IMR-90 (cell line): Measurements from ENCODE around the gene SEH1L. TPM values are rescaled to one million over a fixed set of nuclear protein-coding genes. Genes with fewer than 3 reads are reported as not detected.

Experiments used
- ATAC-seq: fragments of 200-7000 bp; cut with Tn5 transposase; 2 replicates; pipeline ENCODE4 v1.9.1; 2020; ENCODE audit warnings: low read depth, mild to moderate bottlenecking, moderate library complexity
- BruUV-seq: library from RNA; stranded (reverse); fragments of 400-500 nt; replicated peaks from 2 replicates; lab custom pipeline; 2021; lab: Mats Ljungman, UMichigan
- CTCF ChIA-PET: fragments of 300-600 bp; formaldehyde crosslinking; extraction: SDS; loops from one replicate; lab custom pipeline; 2021; ENCODE audit warnings: antibody characterized with exemption; lab: Yijun Ruan, JAX
- POLR2A ChIA-PET: fragments of 300-600 bp; sonication (Branson Sonifier 250); formaldehyde crosslinking; loops from one replicate; lab custom pipeline; 2022; ENCODE audit warnings: antibody characterized with exemption; ENCODE audit not compliant: unreplicated experiment; lab: Charles Lee
- DNase-seq: peaks from one replicate; pipeline ENCODE4 v3.0.0; 2013
- H2AFZ ChIP-seq: replicated peaks from 2 replicates; pipeline ENCODE3; 2013; ENCODE audit warnings: low read length, mild to moderate bottlenecking; ENCODE audit not compliant: poor library complexity
- H2AK5ac ChIP-seq: 2 replicates; pipeline ENCODE4 v1.6.1; 2013; ENCODE audit warnings: low read depth, low read length, inconsistent platforms
- H2AK9ac ChIP-seq: replicated peaks from 2 replicates; pipeline ENCODE3; 2013; ENCODE audit warnings: mild to moderate bottlenecking, low read depth, low read length, moderate library complexity; ENCODE audit not compliant: poor library complexity
- H2BK120ac ChIP-seq: 2 replicates; pipeline ENCODE4 v1.6.1; 2013; ENCODE audit warnings: low read depth, low read length, inconsistent platforms
- H2BK15ac ChIP-seq: 3 replicates; pipeline ENCODE4 v1.6.1; 2013; ENCODE audit warnings: low read depth, low read length, inconsistent platforms
- H2BK20ac ChIP-seq: 2 replicates; pipeline ENCODE4 v1.6.1; 2013; ENCODE audit warnings: low read depth, mild to moderate bottlenecking, inconsistent platforms, low read length, moderate library complexity
- H2BK5ac ChIP-seq: 2 replicates; pipeline ENCODE4 v1.6.1; 2013; ENCODE audit warnings: mild to moderate bottlenecking, low read depth, low read length, inconsistent platforms; ENCODE audit not compliant: poor library complexity, severe bottlenecking
- H3K14ac ChIP-seq: replicated peaks from 2 replicates; pipeline ENCODE4 v1.6.1; 2013; ENCODE audit warnings: low read depth, low read length, inconsistent platforms
- H3K18ac ChIP-seq: 2 replicates; pipeline ENCODE4 v1.6.1; 2013; ENCODE audit warnings: low read depth, low read length, control low read depth
- H3K23ac ChIP-seq: 2 replicates; pipeline ENCODE4 v1.6.1; 2013; ENCODE audit warnings: low read depth, low read length, inconsistent platforms
- H3K27ac ChIP-seq: 2 replicates; pipeline ENCODE4 v1.5.1; 2013; ENCODE audit warnings: mild to moderate bottlenecking, control low read depth, low read length; ENCODE audit not compliant: insufficient read depth
- H3K27me3 ChIP-seq: 2 replicates; pipeline ENCODE4 v1.6.1; 2013; ENCODE audit warnings: low read length; ENCODE audit not compliant: control insufficient read depth, insufficient read depth
- H3K36me3 ChIP-seq: 2 replicates; pipeline ENCODE4 v1.6.1; 2013; ENCODE audit warnings: low read length, mixed read lengths; ENCODE audit not compliant: control insufficient read depth, insufficient read depth
- H3K4ac ChIP-seq: 2 replicates; pipeline ENCODE4 v1.6.1; 2013; ENCODE audit warnings: low read depth, low read length, inconsistent platforms
- H3K4me1 ChIP-seq: 2 replicates; pipeline ENCODE4 v1.6.1; 2013; ENCODE audit warnings: low read length, mixed read lengths; ENCODE audit not compliant: control insufficient read depth, insufficient read depth
- H3K4me2 ChIP-seq: 2 replicates; pipeline ENCODE4 v1.6.1; 2013; ENCODE audit warnings: low read depth, mild to moderate bottlenecking, control low read depth, low read length, moderate library complexity
- H3K4me3 ChIP-seq: 2 replicates; pipeline ENCODE4 v1.5.1; 2013; ENCODE audit warnings: low read depth, mild to moderate bottlenecking, control low read depth, low read length, moderate library complexity; ENCODE audit not compliant: insufficient read depth
- H3K56ac ChIP-seq: 2 replicates; pipeline ENCODE4 v1.6.1; 2013; ENCODE audit warnings: low read length, inconsistent platforms; ENCODE audit not compliant: insufficient read depth; ENCODE audit errors: extremely low read depth
- H3K79me1 ChIP-seq, 2 experiments: 2 replicates each; pipeline ENCODE4 v1.6.1; 2013; ENCODE audit warnings: low read length in 2 of 2, inconsistent platforms in 1 of 2, low read depth in 1 of 2
- H3K9ac ChIP-seq: 2 replicates; pipeline ENCODE4 v1.6.1; 2013; ENCODE audit warnings: low read depth, low read length, control low read depth
- H3K9me1 ChIP-seq: 2 replicates; pipeline ENCODE4 v1.6.1; 2013; ENCODE audit warnings: low read length, inconsistent platforms; ENCODE audit not compliant: insufficient read depth
- H3K9me3 ChIP-seq: 2 replicates; pipeline ENCODE4 v1.6.1; 2013; ENCODE audit warnings: low read length; ENCODE audit not compliant: control insufficient read depth, insufficient read depth
- H4K20me1 ChIP-seq: 2 replicates; pipeline ENCODE4 v1.6.1; 2013; ENCODE audit warnings: low read length, inconsistent platforms; ENCODE audit not compliant: insufficient read depth
- H4K5ac ChIP-seq: 2 replicates; pipeline ENCODE4 v1.6.1; 2013; ENCODE audit warnings: mild to moderate bottlenecking, low read depth, low read length, control low read depth
- H4K8ac ChIP-seq, 2 experiments: 2 replicates each; pipeline ENCODE4 v1.6.1; 2013; ENCODE audit warnings: low read depth in 2 of 2, low read length in 2 of 2, control low read depth in 1 of 2, inconsistent platforms in 1 of 2
- H4K91ac ChIP-seq: 2 replicates; pipeline ENCODE4 v1.6.1; 2013; ENCODE audit warnings: low read depth, low read length, inconsistent platforms; ENCODE audit not compliant: insufficient read depth
- BHLHE40 ChIP-seq: fragments of 150-350 bp; IDR thresholded peaks from 2 replicates; pipeline ENCODE4 v1.6.1; 2016; ENCODE audit warnings: mild to moderate bottlenecking, low read depth, low read length
- CEBPB ChIP-seq: IDR thresholded peaks from 2 replicates; pipeline ENCODE4 v1.6.1; 2012; ENCODE audit warnings: low read depth, low read length, improper control_type of control experiment
- CHD1 ChIP-seq: IDR thresholded peaks from 2 replicates; pipeline ENCODE4 v1.6.1; 2012; ENCODE audit warnings: low read depth, low read length, improper control_type of control experiment
- FOS ChIP-seq: fragments of 150-350 bp; IDR thresholded peaks from 2 replicates; pipeline ENCODE4 v1.6.1; 2016; ENCODE audit warnings: low read depth, low read length
- MXI1 ChIP-seq: IDR thresholded peaks from 2 replicates; pipeline ENCODE4 v1.6.1; 2012; ENCODE audit warnings: low read depth, mild to moderate bottlenecking, low read length, moderate library complexity, borderline replicate concordance
- NFE2L2 ChIP-seq: fragments of 150-350 bp; IDR thresholded peaks from 2 replicates; pipeline ENCODE4 v1.6.1; 2016; ENCODE audit warnings: low read depth, mild to moderate bottlenecking, low read length
- RCOR1 ChIP-seq: IDR thresholded peaks from 2 replicates; pipeline ENCODE4 v1.6.1; 2012; ENCODE audit warnings: mild to moderate bottlenecking, low read length, improper control_type of control experiment; ENCODE audit not compliant: insufficient replicate concordance
- SMC3 ChIP-seq: fragments of 150-350 bp; IDR thresholded peaks from 2 replicates; pipeline ENCODE4 v1.6.1; 2016; ENCODE audit warnings: low read depth, mild to moderate bottlenecking, antibody characterized with exemption, low read length, moderate library complexity
- WGBS, 2 experiments: methylation state at CpG; one replicate each; pipeline versions ENCODE4 v1.1.5 to v1.1.7; 2013; ENCODE audit warnings: missing lambda C conversion rate in 2 of 2; ENCODE audit not compliant: insufficient read length in 1 of 2; ENCODE audit errors: extremely low coverage in 2 of 2; 5-methylcytosine and 5-hydroxymethylcytosine counted together
- dilution Hi-C: fragments of 300-500 bp; cut with HindIII; formaldehyde crosslinking; loops from one replicate; pipeline ENCODE4 v1.14.3; 2018; ENCODE audit warnings: low sequenced_read_pairs; ENCODE audit not compliant: unreplicated experiment
- in situ Hi-C: fragments of 300-500 bp; cut with MboI; formaldehyde crosslinking; loops from 3 replicates; pipeline ENCODE4 v1.14.3; 2019; ENCODE audit warnings: low sequenced_read_pairs, inconsistent platforms, mixed read lengths
- intact Hi-C: fragments of 100-400 bp; cut with micrococcal nuclease; formaldehyde crosslinking; loops from 2 replicates; pipeline ENCODE4 v1.10.0; 2022
- polyA plus RNA-seq, 3 experiments: library from polyadenylated mRNA; depleted of rRNA; stranded (reverse); fragments of >200 nt; gene quantifications; 2 replicates each; pipeline ENCODE4 v1.2.3, GENCODE V29; 2012; ENCODE audit warnings: low replicate concordance in 1 of 3
- total RNA-seq: library from RNA; depleted of rRNA; stranded (reverse); fragments of >200 nt; gene quantifications from 2 replicates; pipeline ENCODE4 v1.2.3, GENCODE V29; 2012
- TF ChIP-seq, protein P1 (sequence below): fragments of 150-350 bp; IDR thresholded peaks from 2 replicates; pipeline ENCODE4 v1.6.1; 2017; ENCODE audit warnings: mild to moderate bottlenecking, antibody characterized with exemption, low read length, low read depth
- TF ChIP-seq, protein P2 (sequence below): conservative IDR thresholded peaks from 2 replicates; pipeline ENCODE4 v1.5.1; 2012; ENCODE audit warnings: mild to moderate bottlenecking, low read depth, low read length, improper control_type of control experiment

SEH1L gene
- total and polyA plus RNA-seq, 2 of the 4 experiments (the other 2 are of a cell fraction) = 27.6 to 45.5 TPM

DNA sequence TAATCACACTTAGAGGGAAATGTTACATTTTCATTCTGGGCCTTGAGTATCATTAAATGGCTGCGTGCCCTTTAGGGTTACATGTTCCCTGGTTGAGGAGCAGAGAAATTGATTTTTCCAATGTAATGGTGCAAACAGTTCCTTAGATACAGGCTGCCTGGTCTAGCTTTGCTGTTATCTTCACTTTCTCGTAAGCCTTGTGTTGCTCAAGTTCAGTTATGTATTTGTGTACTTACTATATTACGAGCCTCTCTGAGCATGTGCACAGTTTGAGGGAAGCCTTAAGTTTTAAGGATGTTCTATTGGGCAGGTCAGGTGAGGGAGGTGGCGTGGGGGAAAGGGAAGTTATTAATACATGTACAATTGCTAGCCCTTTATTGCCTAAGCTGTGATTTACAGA lies 67.0 kb downstream of the SEH1L start:
- Histone ChIP-seq H4K8ac (no peak overlapping the region), H2BK20ac (no peak overlapping the region), H3K23ac (no peak overlapping the region), H3K4me3 (no peak overlapping the region), H2BK15ac (no peak overlapping the region), H2AK5ac (no peak overlapping the region), H2BK120ac (no peak overlapping the region), H4K91ac (no peak overlapping the region), H3K9ac (no peak overlapping the region), H3K4ac (no peak overlapping the region), H3K36me3 (peaks cover 23% of the 10 kb centered on the region), H3K27me3 (no peaks in the 10 kb centered on the region), H3K14ac (no peak overlapping the region), H3K56ac (no peak overlapping the region), H3K9me3 (no peaks in the 10 kb centered on the region), H2BK5ac (no peak overlapping the region), H4K20me1 (no peaks in the 10 kb centered on the region), H3K18ac (no peak overlapping the region), H3K4me1 (no peaks in the 10 kb centered on the region), H3K79me1 (peaks cover 13 to 16% of the 10 kb centered on the region in 2 experiments; a peak in 3 of 4 replicates), H4K5ac (no peak overlapping the region), H3K27ac (no peak overlapping the region), H2AK9ac (no peak overlapping the region), H3K4me2 (no peak overlapping the region), H3K9me1 (no peaks in the 10 kb centered on the region), H2AFZ (no peak overlapping the region)
- POLR2A ChIA-PET = no interaction called here
- WGBS, 2 experiments = no CpG with 5 or more reads among the region's 4 CpGs
- no TSS peak for BruUV-seq
- ATAC-seq (no peak), DNase-seq (no peak)
- TF ChIP-seq, protein P1, sequence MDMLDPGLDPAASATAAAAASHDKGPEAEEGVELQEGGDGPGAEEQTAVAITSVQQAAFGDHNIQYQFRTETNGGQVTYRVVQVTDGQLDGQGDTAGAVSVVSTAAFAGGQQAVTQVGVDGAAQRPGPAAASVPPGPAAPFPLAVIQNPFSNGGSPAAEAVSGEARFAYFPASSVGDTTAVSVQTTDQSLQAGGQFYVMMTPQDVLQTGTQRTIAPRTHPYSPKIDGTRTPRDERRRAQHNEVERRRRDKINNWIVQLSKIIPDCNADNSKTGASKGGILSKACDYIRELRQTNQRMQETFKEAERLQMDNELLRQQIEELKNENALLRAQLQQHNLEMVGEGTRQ = no peak
- TF ChIP-seq SMC3 (no peak), CHD1 (no peak), BHLHE40 (no peak), MXI1 (no peak), FOS (no peak), CEBPB (no peak), NFE2L2 (no peak), RCOR1 (no peak)
- TF ChIP-seq, protein P2, sequence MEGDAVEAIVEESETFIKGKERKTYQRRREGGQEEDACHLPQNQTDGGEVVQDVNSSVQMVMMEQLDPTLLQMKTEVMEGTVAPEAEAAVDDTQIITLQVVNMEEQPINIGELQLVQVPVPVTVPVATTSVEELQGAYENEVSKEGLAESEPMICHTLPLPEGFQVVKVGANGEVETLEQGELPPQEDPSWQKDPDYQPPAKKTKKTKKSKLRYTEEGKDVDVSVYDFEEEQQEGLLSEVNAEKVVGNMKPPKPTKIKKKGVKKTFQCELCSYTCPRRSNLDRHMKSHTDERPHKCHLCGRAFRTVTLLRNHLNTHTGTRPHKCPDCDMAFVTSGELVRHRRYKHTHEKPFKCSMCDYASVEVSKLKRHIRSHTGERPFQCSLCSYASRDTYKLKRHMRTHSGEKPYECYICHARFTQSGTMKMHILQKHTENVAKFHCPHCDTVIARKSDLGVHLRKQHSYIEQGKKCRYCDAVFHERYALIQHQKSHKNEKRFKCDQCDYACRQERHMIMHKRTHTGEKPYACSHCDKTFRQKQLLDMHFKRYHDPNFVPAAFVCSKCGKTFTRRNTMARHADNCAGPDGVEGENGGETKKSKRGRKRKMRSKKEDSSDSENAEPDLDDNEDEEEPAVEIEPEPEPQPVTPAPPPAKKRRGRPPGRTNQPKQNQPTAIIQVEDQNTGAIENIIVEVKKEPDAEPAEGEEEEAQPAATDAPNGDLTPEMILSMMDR = no peak
- intact Hi-C loops (no loop called here), dilution Hi-C loops (no loop called here), in situ Hi-C loops (loop anchor here (25.0 kb wide), 1 partner anchor 622 kb away; no protein-coding TSS in a partner anchor)
- CTCF ChIA-PET = no interaction called here
